Neural progenitor cell (in vitro differentiated cells): ENCODE measurements around the gene ABCB10. TPM values are rescaled to one million over a fixed set of nuclear protein-coding genes. Genes with fewer than 3 reads are reported as not detected.
"Not testable (repeated sequence)": the region's sequence is repeated elsewhere in the genome, so short reads cannot be mapped to it uniquely, and the experiment has no call there.

Experiments used
- DNase-seq: peaks from one replicate; pipeline ENCODE4 v3.0.0-alpha.2; 2016; ENCODE audit warnings: low spot score
- H2AFZ ChIP-seq: fragments of 200-600 bp; sonication (generic); replicated peaks from 2 replicates; pipeline ENCODE4 v1.6.1; 2016; ENCODE audit warnings: antibody characterized with exemption
- H3F3A ChIP-seq: fragments of 200-600 bp; sonication (generic); 2 replicates; pipeline ENCODE4 v1.6.1; 2016; ENCODE audit warnings: antibody characterized with exemption, low read depth
- H3K27ac ChIP-seq: fragments of 200-600 bp; sonication (generic); 2 replicates; pipeline ENCODE4 v1.5.1; 2016; ENCODE audit warnings: mild to moderate bottlenecking
- H3K27me3 ChIP-seq: fragments of 200-600 bp; sonication (generic); 2 replicates; pipeline ENCODE4 v1.6.1; 2016; ENCODE audit warnings: mild to moderate bottlenecking, moderate library complexity
- H3K36me3 ChIP-seq: fragments of 200-600 bp; sonication (generic); 2 replicates; pipeline ENCODE4 v1.5.1; 2016
- H3K4me1 ChIP-seq: fragments of 200-600 bp; sonication (generic); 2 replicates; pipeline ENCODE4 v1.6.1; 2016; ENCODE audit warnings: mixed run types
- H3K4me2 ChIP-seq: fragments of 200-600 bp; sonication (generic); 2 replicates; pipeline ENCODE4 v1.6.1; 2016
- H3K4me3 ChIP-seq: fragments of 200-600 bp; sonication (generic); 2 replicates; pipeline ENCODE4 v1.5.1; 2016
- H3K79me2 ChIP-seq: fragments of 200-600 bp; sonication (generic); 2 replicates; pipeline ENCODE4 v1.6.1; 2016; ENCODE audit warnings: low read depth
- H3K9ac ChIP-seq: fragments of 200-600 bp; sonication (generic); 2 replicates; pipeline ENCODE4 v1.6.1; 2016
- H3K9me3 ChIP-seq: fragments of 200-600 bp; sonication (generic); 2 replicates; pipeline ENCODE4 v1.5.1; 2016; ENCODE audit warnings: low read depth
- H4K20me1 ChIP-seq: fragments of 200-600 bp; sonication (generic); 2 replicates; pipeline ENCODE4 v1.6.1; 2016; ENCODE audit warnings: low read depth
- H3K27ac Mint-ChIP-seq: 3 replicates; pipeline ENCODE4 v1.8.0; 2021; ENCODE audit warnings: mixed read lengths
- H3K27me3 Mint-ChIP-seq: 2 replicates; pipeline ENCODE4 v1.8.0; 2022; ENCODE audit warnings: low read depth, mild to moderate bottlenecking, inconsistent platforms, moderate library complexity, mixed read lengths; ENCODE audit not compliant: insufficient read depth
- H3K36me3 Mint-ChIP-seq: 3 replicates; pipeline ENCODE4 v1.8.0; 2021; ENCODE audit warnings: mixed read lengths
- H3K4me1 Mint-ChIP-seq: 3 replicates; pipeline ENCODE4 v1.8.0; 2021; ENCODE audit warnings: mixed read lengths
- H3K4me3 Mint-ChIP-seq: 3 replicates; pipeline ENCODE4 v1.8.0; 2021; ENCODE audit warnings: mild to moderate bottlenecking, moderate library complexity, mixed read lengths
- H3K9me3 Mint-ChIP-seq: 3 replicates; pipeline ENCODE4 v1.8.0; 2020; ENCODE audit warnings: mixed read lengths
- EZH2 ChIP-seq: fragments of 200-600 bp; sonication (generic); IDR thresholded peaks from 2 replicates; pipeline ENCODE4 v1.6.1; 2017; ENCODE audit warnings: antibody characterized with exemption, mild to moderate bottlenecking, moderate library complexity
- EZH2phosphoT487 ChIP-seq: fragments of 200-600 bp; sonication (generic); IDR thresholded peaks from 2 replicates; pipeline ENCODE4 v1.6.1; 2017; ENCODE audit warnings: antibody characterized with exemption
- total RNA-seq: library from RNA; depleted of rRNA; stranded (reverse); fragments of >200 nt; gene quantifications from 2 replicates; pipeline ENCODE4 v1.2.3, GENCODE V29; 2015; ENCODE audit warnings: low replicate concordance
- TF ChIP-seq, protein P1 (sequence below): fragments of 200-600 bp; sonication (generic); IDR thresholded peaks from 2 replicates; pipeline ENCODE4 v1.5.1; 2017; ENCODE audit warnings: antibody characterized with exemption, mild to moderate bottlenecking

The ABCB10 gene
- total RNA-seq, 1 donor from 2014 or later = 11.9 TPM

DNA sequence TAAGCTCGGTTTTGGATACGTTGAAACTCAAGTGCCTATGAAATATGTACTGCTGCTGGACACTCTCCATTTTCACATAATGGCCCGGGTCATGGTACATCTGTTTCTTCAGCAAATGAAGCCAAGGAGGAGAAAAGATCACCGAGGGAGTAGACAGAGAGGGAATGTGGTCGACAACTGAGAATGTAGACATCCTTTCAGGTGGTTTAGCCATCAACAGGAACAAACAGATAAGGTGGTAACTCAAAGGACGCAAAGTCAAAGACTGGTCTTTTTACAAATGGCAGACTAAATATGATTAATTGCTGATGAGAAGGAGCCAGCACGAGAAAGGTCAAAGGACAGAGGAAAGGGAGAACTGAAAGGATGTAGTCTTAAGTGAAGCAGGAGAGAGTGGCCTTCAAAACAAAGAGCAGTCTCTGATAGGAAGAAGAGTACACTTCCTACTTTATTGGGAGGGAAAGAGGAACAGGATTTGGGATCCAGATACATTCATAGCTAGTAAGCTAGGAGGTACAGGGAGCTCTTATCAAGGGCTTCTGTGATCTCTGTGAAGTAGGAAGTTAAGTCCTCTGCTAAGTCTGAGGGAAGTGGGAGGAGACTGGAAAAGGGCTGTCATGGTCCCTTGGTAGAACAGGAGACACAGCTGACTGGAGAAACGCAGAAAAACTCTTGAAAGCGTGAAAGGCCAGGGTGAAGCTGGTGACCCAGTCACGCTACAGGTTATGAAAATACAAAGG lies 78.7 kb downstream of the ABCB10 start:
- H3K79me2 ChIP-seq = peaks cover 4% of the 10 kb centered on the region
- no peak overlapping the region for H3K27ac Mint-ChIP-seq

DNA sequence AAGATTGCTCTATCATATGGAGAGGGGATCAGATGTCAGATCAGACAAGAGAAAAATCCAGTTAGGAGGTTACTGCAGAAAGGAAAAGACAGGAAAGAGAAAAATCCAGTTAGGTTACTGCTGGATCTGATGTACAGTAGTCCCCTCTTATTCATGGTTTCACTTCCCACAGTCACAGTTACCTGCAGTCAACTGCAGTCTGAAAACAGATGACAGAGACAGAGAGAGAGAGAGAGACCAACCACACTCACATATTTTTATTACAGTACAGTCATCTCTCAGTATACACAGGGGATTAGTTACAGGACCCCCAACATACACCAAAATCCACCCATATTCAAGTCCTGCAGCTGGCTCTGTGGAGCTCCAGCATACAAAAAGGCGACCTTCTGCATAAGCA lies 79.7 kb downstream of the ABCB10 start:
- Histone ChIP-seq H3K4me1 (no peaks in the 10 kb centered on the region), H3K4me3 (no peak overlapping the region), H3K9me3 (no peaks in the 10 kb centered on the region), H3K36me3 (peaks cover 3% of the 10 kb centered on the region), H3K9ac (no peak overlapping the region), H3K27ac (no peak overlapping the region), H3K4me2 (no peak overlapping the region), H3K27me3 (no peaks in the 10 kb centered on the region), H4K20me1 (peaks cover 2% of the 10 kb centered on the region), H2AFZ (no peak overlapping the region), H3F3A (no peaks in the 10 kb centered on the region), H3K79me2 (peaks cover 4% of the 10 kb centered on the region)
- H3K9me3 Mint-ChIP-seq = no peaks in the 10 kb centered on the region
- no peaks in the 10 kb centered on the region for H3K4me1 Mint-ChIP-seq
- H3K36me3 Mint-ChIP-seq = peaks cover 27% of the 10 kb centered on the region
- H3K27me3 Mint-ChIP-seq = no peaks in the 10 kb centered on the region
- H3K4me3 Mint-ChIP-seq = no peak overlapping the region
- DNase-seq = no peak
- TF ChIP-seq, protein P1, sequence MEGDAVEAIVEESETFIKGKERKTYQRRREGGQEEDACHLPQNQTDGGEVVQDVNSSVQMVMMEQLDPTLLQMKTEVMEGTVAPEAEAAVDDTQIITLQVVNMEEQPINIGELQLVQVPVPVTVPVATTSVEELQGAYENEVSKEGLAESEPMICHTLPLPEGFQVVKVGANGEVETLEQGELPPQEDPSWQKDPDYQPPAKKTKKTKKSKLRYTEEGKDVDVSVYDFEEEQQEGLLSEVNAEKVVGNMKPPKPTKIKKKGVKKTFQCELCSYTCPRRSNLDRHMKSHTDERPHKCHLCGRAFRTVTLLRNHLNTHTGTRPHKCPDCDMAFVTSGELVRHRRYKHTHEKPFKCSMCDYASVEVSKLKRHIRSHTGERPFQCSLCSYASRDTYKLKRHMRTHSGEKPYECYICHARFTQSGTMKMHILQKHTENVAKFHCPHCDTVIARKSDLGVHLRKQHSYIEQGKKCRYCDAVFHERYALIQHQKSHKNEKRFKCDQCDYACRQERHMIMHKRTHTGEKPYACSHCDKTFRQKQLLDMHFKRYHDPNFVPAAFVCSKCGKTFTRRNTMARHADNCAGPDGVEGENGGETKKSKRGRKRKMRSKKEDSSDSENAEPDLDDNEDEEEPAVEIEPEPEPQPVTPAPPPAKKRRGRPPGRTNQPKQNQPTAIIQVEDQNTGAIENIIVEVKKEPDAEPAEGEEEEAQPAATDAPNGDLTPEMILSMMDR = no peak
- TF ChIP-seq EZH2phosphoT487 (no peak), EZH2 (no peak)
- no peak overlapping the region for H3K27ac Mint-ChIP-seq

More for the DNA sequence above, 78.7 kb downstream of the ABCB10 start:
- H3K36me3 ChIP-seq = peaks cover 3% of the 10 kb centered on the region
- Mint-ChIP-seq H3K27me3 (no peaks in the 10 kb centered on the region), H3K4me3 (no peak overlapping the region), H3K9me3 (no peaks in the 10 kb centered on the region), H3K36me3 (peaks cover 25% of the 10 kb centered on the region), H3K4me1 (no peaks in the 10 kb centered on the region)
- H3K4me2 ChIP-seq = no peak overlapping the region
- no peak overlapping the region for H3K4me3 ChIP-seq
- TF ChIP-seq, protein P1 = no peak
- TF ChIP-seq EZH2phosphoT487 (no peak), EZH2 (no peak)
- no peak overlapping the region for H3K9ac ChIP-seq
- DNase-seq = no peak
- H4K20me1 ChIP-seq = peaks cover 2% of the 10 kb centered on the region
- no peak overlapping the region for H3K27ac ChIP-seq
- no peaks in the 10 kb centered on the region for H3K27me3 ChIP-seq
- H2AFZ ChIP-seq = no peak overlapping the region
- no peaks in the 10 kb centered on the region for H3F3A ChIP-seq
- H3K4me1 ChIP-seq = no peaks in the 10 kb centered on the region
- H3K9me3 ChIP-seq = no peaks in the 10 kb centered on the region

DNA sequence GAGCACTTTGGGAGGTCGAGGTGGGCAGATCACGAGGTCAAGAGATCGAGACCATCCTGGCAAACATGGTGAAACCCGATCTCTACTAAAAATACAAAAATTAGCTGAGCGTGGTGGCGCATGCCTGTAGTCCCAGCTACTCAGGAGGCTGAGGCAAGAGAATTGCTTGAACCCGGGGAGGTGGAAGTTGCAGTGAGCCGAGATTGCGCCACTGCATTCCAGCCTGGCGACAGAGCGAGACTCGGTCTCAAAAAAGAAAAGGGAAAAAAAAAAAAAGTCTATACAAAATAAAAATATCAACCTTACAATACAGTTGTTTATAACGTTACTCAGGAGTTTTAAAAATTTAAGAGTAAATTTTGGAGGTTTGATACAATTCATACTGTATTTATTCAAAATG lies 82.6 kb downstream of the ABCB10 start:
- H3K27me3 ChIP-seq, H3K36me3 ChIP-seq, H3K4me1 ChIP-seq, H3K27ac ChIP-seq, H4K20me1 ChIP-seq, H2AFZ ChIP-seq, H3K27ac Mint-ChIP-seq, H3F3A ChIP-seq, H3K4me3 Mint-ChIP-seq, H3K27me3 Mint-ChIP-seq, H3K4me2 ChIP-seq, DNase-seq, H3K9ac ChIP-seq, H3K4me1 Mint-ChIP-seq, H3K79me2 ChIP-seq, H3K9me3 ChIP-seq, H3K4me3 ChIP-seq, H3K9me3 Mint-ChIP-seq: not testable (repeated sequence)
- peaks cover 23% of the 10 kb centered on the region for H3K36me3 Mint-ChIP-seq

- H3K9me3 ChIP-seq = no peaks in the 10 kb centered on the region
- no peak overlapping the region for H3K27ac ChIP-seq
- no peak for DNase-seq
- peaks cover 3% of the 10 kb centered on the region for H3K36me3 ChIP-seq
- H3K27me3 Mint-ChIP-seq = no peaks in the 10 kb centered on the region
- H3K4me2 ChIP-seq = no peak overlapping the region
- no peaks in the 10 kb centered on the region for H3F3A ChIP-seq
- H3K27me3 ChIP-seq = no peaks in the 10 kb centered on the region
- no peak overlapping the region for H3K9ac ChIP-seq
- peaks cover 2% of the 10 kb centered on the region for H4K20me1 ChIP-seq
- H3K36me3 Mint-ChIP-seq = peaks cover 20% of the 10 kb centered on the region
- H3K4me3 Mint-ChIP-seq = no peak overlapping the region
- no peak overlapping the region for H3K4me3 ChIP-seq
- H3K27ac Mint-ChIP-seq = no peak overlapping the region
- no peaks in the 10 kb centered on the region for H3K79me2 ChIP-seq
- TF ChIP-seq EZH2phosphoT487 = no peak
- TF ChIP-seq EZH2 = no peak
- TF ChIP-seq, protein P1 = no peak
- no peaks in the 10 kb centered on the region for H3K4me1 Mint-ChIP-seq
- no peaks in the 10 kb centered on the region for H3K4me1 ChIP-seq
- H2AFZ ChIP-seq = no peak overlapping the region
- H3K9me3 Mint-ChIP-seq = no peaks in the 10 kb centered on the region
Observed at GRCh38 chr1:229474509-229474908, 84.0 kb downstream of the ABCB10 start.
